Astrocyte of the spinal cord (primary cell): Measurements from ENCODE around the gene SMAD3.
A peak's percentile ranks its signal among the peaks of the same experiment; 100 is the strongest.

Experiments
- DNase-seq: peaks from one replicate; pipeline ENCODE4 v3.0.0; 2011; ENCODE audit warnings: low read depth, low spot score
- H3K4me3 ChIP-seq: 2 replicates; pipeline ENCODE4 v1.5.1; 2011; ENCODE audit warnings: low read depth, mild to moderate bottlenecking, low read length, moderate library complexity
- CTCF ChIP-seq: IDR thresholded peaks from 2 replicates; pipeline ENCODE4 v1.5.1; 2012; ENCODE audit warnings: low read depth, mild to moderate bottlenecking, low read length, inconsistent platforms
- in situ Hi-C: cut with HindIII; loops from 2 replicates; pipeline ENCODE4 v1.10.0; 2017; ENCODE audit warnings: low sequenced_read_pairs

The SMAD3 gene

GRCh38 chr15:67145710-67146109 is 80.3 kb downstream of the SMAD3 start:
- TF ChIP-seq CTCF, result no peak
- H3K4me3 ChIP-seq, result no peak overlapping the region
- in situ Hi-C loops, result no loop called here
- no peak for DNase-seq

DNA sequence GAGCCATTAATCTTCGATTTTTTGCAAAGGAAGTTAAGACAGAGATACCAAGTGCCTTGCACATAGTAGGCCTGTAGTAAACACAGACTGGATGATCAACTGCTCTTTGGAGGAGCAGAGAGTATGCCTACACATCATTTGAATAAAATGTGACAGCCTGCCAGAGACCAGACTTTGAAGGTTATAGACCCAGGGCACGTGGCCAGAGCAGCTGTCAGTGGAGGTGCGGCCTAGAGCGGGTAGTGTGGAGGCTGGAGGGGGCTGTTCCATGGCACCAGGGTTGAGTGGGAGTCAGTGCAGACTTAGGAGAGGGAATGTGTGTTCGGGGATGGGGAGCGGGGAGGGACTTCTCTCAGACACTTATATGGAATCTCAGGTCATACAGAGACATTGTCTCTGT is 80.8 kb downstream of the SMAD3 start:
- no peak for TF ChIP-seq CTCF
- in situ Hi-C loops, result no loop called here
- peak; percentile 89 for DNase-seq
- no peak overlapping the region for H3K4me3 ChIP-seq

DNA sequence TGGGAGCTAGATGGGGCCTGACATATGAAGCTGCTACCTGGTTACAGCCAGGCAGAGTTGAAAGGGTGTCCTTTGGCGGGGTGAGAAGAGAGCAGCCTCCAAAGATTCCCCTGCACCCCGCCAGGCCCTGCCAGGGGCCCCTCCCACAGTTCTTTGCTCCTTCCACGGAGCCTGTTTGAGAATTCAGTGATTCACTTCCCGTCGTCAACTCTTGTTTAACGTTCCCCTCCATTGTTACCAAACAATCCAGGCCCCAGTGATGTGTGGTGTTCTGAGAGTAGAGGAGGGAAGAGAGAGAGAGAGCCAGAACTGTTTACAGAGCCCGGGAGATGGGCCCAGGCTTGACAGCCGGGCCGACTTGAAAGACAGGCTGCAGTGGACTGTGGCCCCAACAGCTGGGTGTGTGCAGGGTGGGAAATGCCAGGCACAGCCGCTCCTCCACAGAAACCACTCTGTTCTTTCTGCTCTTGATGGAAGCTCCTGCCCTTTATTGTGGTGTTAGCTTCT is 81.5 kb downstream of the SMAD3 start:
- in situ Hi-C loops, result no loop called here
- peak; percentile 92 for DNase-seq
- H3K4me3 ChIP-seq, result no peak overlapping the region
- TF ChIP-seq CTCF, result no peak

- DNase-seq, result no peak
- no peak overlapping the region for H3K4me3 ChIP-seq
- in situ Hi-C loops, result no loop called here
- no peak for TF ChIP-seq CTCF
Measured at GRCh38 chr15:67147396-67147949, 82.1 kb downstream of the SMAD3 start.

GRCh38 chr15:67148196-67148701 is 82.8 kb downstream of the SMAD3 start:
- in situ Hi-C loops, result no loop called here
- DNase-seq, result peak; percentile 76
- H3K4me3 ChIP-seq, result no peak overlapping the region
- no peak for TF ChIP-seq CTCF

DNA sequence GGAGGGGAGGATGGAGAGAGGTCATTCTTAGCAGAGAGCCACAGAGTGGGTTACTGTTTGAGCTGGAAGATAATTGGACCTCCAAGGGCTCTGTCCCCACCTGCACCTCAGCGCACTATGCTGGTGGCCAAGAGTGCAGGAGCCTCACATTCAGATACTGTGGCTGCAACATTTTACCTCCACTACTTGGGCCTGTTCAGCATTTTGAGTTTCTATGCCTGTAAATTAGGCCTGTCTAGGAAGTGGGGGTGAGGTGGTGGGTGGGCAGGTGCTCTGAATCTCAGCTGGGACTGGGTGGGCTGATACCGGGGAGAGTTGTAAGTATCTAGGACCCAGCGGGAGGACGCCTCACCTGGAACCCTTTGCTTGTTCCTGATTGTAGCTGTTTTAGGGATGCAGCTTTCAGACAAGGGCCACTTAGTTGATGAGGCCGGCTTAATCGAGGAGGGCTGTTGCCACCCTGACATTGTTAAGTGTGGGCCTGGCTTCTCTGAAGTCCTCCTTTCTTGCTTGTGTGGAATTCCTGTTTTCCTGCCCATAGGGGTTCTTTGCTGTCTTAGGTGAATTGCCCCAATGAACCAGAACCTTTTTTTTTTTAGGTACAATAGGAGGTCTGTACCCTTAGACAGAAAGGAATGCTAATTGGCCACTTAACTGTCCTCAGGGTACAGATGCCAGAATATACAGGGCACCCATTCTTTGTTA is 83.8 kb downstream of the SMAD3 start:
- TF ChIP-seq CTCF, result no peak
- H3K4me3 ChIP-seq, result no peak overlapping the region
- in situ Hi-C loops, result no loop called here
- no peak for DNase-seq
